SK-MEL-5 (cell line): ENCODE measurements around the gene KIF6. TPM values are rescaled to one million over a fixed set of nuclear protein-coding genes. Genes with fewer than 3 reads are reported as not detected.
A peak's percentile ranks its signal among the peaks of the same experiment; 100 is the strongest.
"Not testable (repeated sequence)": the region's sequence is repeated elsewhere in the genome, so short reads cannot be mapped to it uniquely, and the experiment has no call there.

Experiments used
- DNase-seq: peaks from one replicate; pipeline ENCODE4 v3.0.0-alpha.2; 2016; ENCODE audit warnings: low read depth, low spot score
- in situ Hi-C: cut with HindIII; loops from 2 replicates; pipeline ENCODE4 v1.10.0; 2016; ENCODE audit warnings: low sequenced_read_pairs, high pct_unique_total_duplicates, low pct_unique_long_range_greater_than_20kb
- total RNA-seq: library from RNA; depleted of rRNA; stranded (reverse); fragments of >200 nt; shearing (Covaris generic); gene quantifications from 2 replicates; pipeline ENCODE4 v1.2.3, GENCODE V29; 2014

KIF6 gene
- total RNA-seq, 1 experiment from 2014 or later, result 23.6 TPM

DNA sequence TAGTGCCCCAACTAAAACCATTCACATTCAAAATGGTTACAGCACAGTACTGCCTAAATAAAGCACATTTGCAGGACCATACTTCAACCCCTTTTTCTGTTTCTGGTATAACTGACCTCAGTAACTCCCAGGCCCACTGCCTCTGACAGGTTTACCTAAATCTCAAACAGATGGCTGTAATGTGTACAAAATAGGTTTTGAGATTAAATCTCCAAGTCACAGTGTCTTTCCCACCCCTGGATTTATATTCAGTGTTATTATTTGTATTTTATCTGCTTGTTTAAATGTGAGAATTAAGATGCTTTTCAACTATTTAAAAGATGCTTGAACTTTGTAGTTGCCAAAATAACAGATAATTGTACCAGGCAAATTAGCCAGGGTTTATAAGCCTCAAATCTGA is 4.7 kb upstream of the KIF6 start:
- in situ Hi-C loops, result no loop called here
- no peak for DNase-seq

DNA sequence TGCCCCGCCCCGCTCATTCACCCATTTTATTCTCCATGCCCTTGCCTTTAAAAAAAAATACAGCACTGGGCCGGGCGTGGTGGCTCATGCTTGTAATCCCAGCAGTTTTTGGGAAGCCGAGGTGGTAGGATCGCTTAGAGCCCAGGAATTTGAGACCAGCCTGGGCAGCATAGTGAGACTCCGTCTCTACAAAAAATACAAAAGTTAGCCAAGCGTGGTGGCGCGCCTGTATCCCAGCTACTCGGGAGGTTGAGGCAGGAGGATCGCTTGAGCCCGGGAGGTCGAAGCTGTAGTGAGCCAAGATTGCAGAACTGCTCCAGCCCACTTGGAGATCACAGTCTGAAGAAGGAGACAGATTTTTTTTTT is 407 bp upstream of the KIF6 start:
- DNase-seq, result no peak
- in situ Hi-C loops, result no loop called here

DNA sequence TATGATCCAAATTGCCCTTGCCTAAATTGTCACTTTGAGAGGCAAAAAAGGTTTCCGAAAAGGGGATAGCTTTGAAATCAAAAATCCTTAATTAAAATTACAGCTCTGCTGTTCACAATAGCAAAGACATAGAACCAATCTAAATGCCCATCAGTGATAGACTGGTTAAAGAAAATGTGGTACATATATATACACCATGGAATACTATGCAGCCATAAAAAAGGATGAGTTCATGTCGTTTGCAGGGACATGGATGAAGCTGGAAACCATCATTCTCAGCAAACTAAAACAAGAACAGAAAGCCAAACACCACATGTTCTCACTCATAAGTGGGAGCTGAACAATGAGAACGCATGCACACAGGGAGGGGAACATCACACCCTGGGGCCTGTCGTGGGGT is 1.9 kb downstream of the KIF6 start:
- in situ Hi-C loops, DNase-seq: not testable (repeated sequence)

DNA sequence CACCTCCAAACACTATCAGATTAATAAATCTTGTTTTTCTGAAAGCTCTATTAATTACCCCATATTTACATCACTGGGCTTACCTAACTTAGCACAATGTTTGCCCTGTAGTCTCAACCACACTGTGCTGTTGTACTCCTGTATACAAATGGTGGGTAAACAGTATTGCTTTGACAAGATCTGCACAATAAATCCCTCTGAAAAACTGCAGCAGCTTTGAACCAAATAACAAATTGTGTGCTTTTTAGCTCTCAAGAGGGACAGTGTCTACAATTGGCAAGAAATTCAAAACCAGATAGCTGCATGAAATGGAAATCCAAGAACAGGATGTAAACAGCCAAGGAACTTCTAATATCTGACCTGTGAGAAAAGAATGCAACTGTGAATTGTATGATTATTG is 10.4 kb downstream of the KIF6 start:
- DNase-seq, result peak; percentile 66
- in situ Hi-C loops, result no loop called here

GRCh38 chr6:39707962-39708683 is 17.1 kb downstream of the KIF6 start:
- in situ Hi-C loops, result no loop called here
- no peak for DNase-seq

- no peak for DNase-seq
- in situ Hi-C loops, result no loop called here
Observed at GRCh38 chr6:39706819-39707335, 18.3 kb downstream of the KIF6 start.

DNA sequence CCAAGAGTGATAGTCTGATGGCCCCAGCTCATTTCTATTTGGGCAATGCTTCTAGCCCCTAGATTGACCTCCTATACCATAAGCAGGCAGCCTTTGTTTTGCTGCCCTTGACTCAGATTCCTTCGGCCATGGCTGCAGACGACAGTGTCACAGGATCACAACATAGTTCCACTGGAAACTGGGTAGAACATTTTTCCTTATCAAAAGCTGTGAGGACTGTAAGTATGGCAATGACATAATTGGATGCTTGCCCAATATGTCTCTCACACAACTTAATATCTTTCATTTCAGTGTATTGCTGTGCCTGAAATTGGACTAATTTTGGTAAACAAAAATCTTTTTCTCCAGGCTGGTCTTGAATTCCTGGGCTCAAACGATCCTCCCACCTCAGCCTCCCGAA is 22.9 kb downstream of the KIF6 start:
- in situ Hi-C loops, result no loop called here
- no peak for DNase-seq

GRCh38 chr6:39700362-39700761 is 24.8 kb downstream of the KIF6 start:
- in situ Hi-C loops, result no loop called here
- DNase-seq, result no peak

- no peak for DNase-seq
- in situ Hi-C loops, result no loop called here
Observed at GRCh38 chr6:39698789-39699188, 26.4 kb downstream of the KIF6 start.

GRCh38 chr6:39696986-39697788 is 28.0 kb downstream of the KIF6 start:
- DNase-seq, result no peak
- in situ Hi-C loops, result no loop called here

DNA sequence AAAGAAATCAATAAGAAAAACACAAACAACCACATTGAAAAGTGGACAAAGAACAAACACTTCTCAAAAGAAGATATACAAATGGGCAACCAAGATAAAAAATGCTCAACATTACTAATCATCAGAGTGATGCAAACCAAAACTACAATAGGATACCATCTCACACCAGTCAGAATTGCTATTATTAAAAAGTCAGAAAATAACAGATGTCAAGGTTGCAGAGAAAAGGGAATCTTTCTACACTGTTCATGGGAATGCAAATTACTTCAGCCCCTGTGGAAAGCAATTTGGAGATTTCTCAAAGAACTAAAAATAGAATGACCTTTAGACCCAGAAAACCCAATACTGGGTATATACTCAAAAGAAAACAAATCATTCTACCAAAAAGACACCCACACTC is 29.8 kb downstream of the KIF6 start:
- in situ Hi-C loops, result no loop called here
- no peak for DNase-seq

GRCh38 chr6:39693206-39693605 is 32.0 kb downstream of the KIF6 start:
- DNase-seq, result no peak
- in situ Hi-C loops, result no loop called here

DNA sequence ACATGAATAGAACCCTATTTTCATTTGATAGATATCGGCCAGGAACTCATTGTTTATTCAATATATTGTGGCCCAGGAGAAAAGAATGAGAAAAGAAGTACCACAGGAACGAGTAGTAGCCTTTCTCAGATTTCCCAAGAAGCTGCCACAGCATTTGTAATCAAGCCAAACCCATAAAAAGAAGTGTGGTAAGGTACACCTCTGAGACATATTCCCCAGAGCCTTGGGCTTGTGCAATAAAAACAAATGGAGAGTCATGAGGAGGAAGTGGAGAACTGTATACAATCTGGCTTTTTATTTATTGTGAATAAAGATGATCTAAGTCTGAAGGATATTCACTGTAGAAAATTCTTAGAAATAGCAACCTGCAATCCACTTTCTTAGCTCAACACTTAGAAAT is 36.7 kb downstream of the KIF6 start:
- peak; percentile 92 for DNase-seq
- in situ Hi-C loops, result no loop called here

DNA sequence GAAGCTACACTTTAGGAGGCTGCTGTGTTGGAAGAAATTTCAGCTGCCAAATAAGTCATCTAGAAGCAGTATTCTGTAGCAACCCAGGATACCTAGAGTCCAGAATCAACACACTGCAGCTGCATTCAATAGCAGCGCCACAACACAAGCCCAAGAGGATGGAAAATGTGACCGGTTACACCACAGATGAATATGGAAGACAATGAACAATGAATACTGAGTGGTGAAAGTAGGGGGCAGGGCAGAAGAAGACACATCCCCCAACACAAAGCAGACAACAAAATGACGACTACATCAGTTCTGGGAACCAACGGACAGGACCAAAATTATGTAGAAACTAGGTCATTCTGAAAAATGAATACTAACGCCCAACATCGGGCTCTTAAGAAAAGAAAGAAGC is 38.2 kb downstream of the KIF6 start:
- in situ Hi-C loops, result no loop called here
- DNase-seq, result peak; percentile 91

DNA sequence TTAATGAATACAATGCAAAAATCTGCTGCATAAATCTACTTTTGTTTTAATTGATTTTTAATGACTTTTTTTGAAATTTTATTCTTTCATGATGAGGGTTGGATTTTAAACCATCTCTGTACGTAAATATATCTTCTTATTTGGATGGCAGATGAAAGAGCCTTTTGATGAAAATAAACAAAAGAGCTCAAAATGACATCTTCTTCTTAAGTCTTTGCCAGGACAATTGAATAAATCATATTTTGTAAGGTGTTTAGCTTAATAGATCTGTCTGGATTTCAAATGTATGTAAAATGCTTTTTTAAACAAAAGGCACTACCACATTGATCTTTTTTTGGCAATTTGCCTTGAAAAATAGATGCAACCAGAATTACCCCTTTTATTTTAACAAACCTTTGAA is 39.3 kb downstream of the KIF6 start:
- no peak for DNase-seq
- in situ Hi-C loops, result no loop called here

- no peak for DNase-seq
- in situ Hi-C loops, result no loop called here
Observed at GRCh38 chr6:39685489-39685826, 39.8 kb downstream of the KIF6 start.

DNA sequence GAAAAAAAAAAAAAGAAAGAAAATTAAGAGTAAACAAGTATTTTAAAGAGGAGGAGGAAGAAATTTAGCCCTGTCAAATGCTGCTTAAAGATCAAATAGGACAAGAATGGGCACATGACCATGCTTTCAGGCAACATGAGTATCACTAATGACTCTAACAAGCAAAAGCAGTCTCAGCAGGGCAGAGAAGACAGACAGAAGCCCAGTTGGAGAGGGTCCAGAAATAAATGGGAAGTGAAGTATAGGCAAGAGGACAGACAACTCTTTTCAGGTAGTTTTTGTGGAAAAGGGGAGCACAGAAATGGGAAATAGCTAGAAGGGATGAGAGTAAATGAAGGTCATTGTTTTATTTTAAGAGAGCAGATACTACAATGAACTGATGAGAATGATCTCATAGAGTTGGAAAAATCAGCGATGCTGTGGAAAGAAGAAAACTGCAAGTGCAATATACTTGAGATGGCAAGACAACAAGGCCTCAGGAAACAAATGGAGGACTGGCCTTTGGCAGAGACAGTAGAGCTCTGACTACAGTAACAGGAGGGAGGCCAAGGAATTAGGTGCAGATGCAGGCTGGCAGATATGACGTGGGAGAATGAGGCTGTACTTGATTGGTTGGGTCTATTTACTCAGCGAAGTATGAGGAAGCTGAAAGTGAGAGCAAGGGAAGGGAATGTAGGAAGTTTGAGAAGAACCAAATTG is 40.3 kb downstream of the KIF6 start:
- in situ Hi-C loops, result no loop called here
- DNase-seq, result peak; percentile 79

DNA sequence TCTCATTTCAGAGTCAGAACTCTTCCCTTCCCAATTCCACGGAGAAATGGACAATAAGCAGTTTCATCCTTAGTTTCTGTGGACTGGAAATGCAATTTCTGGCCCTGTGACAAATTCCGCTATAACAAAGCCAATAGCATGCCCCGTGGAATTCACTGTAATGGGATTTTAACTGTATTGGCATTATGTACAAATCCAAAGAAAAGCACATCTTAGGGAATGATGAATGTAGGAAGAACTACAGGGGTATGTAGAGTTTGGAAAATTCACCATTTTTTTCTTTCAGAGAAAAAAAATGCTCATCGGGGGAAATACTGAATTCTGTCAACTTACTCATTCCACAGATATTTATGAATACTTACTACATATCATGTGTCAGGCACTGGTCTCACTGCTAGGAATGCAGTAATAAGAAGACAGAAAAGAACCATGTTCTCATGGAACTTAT is 43.5 kb downstream of the KIF6 start:
- no peak for DNase-seq
- in situ Hi-C loops, result no loop called here
